Activated CD4-positive, alpha-beta T cell treated with anti-CD3 and anti-CD28 coated beads for 4 hours (primary cell): ENCODE measurements around the gene NOS3.

Experiments used
- DNase-seq, 2 donors: peaks; one replicate each; pipeline ENCODE4 v3.0.0-alpha.2; 2020

NOS3 gene

GRCh38 chr7:150990416-150991186, at the start of gene NOS3:
TSS of gene NOS3 (plus strand) at chr7:150991017. CDS start at chr7:150993804, 2,787 bp downstream.
- no peak for DNase-seq

DNA sequence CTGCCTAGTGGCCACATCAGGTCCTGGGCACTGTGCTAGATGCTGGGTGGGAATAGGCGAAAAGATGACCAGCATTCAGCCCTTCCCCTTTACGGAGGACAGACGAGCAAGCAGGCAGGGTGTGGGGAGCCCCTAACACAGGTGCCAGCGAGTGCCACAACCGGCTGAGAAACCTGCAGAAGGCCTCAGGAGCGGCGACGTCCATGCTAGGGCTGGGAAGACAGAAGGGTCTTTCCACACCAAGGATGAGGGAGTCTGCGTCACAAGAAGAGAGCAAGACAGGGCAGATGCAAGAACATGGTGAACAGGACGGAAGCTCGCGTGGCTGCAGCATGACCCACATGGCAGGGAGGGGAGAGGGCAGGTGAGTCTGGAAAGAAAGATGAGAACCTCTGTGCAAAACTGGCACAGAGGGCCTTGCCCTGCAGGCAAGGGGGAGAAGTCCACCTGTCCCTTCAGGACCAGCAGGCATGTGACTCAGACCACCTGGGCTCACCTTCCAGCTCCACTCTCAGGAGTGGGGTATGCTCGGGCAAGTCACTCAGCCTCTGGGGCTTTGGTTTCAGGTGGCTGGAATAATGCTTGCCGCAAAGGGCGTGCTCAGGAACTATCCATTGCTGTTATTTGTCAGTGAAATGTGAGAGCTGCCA, 49.3 kb upstream of the NOS3 start:
- DNase-seq, result no peak

- peak in 1 of 2 donors; percentile 36 for DNase-seq
These were observed 48.7 kb upstream of the NOS3 start for GRCh38 chr7:150942001-150942590.

GRCh38 chr7:150942591-150943452, 48.0 kb upstream of the NOS3 start:
- DNase-seq, result no peak

- no peak for DNase-seq
These were observed 47.4 kb upstream of the NOS3 start for GRCh38 chr7:150943453-150943814.

DNA sequence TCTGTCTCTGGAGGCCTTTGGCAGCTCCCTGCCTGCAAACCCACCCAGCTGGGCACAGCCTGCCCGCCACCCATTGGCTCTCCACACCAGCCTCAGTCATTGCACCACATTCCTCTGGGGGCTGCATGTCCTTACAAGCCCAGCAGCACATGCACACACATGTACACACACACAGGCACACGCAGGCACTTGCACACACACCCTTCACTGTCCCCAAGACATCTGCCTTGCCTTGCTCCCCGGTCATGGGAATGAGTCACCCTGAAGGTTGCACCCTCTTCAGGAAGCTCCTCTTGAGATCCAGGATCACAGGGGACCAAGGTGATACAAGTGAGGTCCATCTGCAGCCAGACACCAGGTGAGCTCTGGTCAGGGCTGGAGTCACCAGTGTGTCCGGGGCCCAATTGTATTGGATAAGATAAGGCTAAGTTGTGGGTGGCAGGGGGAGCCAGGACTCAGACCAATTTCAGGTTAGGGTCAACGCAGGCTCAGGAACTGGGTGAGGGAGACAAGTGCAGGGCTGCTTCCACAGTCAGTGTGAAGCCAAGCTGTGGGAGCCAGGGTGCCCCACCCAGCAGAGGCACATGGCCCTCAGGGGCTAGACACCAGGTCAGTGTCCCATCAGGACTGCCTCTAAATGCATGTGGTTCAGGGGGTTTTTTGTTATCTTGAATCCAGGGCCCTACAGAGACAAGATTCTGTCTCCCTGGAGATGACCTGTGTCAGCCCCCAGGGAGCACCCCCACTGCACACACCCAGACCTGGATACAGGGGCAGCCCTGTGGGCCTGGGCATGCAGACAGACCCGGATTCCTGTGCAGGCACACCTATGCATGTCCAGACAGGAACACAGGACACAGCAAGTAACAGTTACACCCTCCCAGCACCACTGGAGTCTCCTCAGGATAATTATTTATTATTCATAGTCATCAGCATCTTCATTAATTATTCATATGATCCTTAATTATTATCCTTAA, 46.5 kb upstream of the NOS3 start:
- DNase-seq, result no peak

- DNase-seq, result no peak
These were observed 45.5 kb upstream of the NOS3 start for GRCh38 chr7:150945171-150945852.

- DNase-seq, result no peak
These were observed 44.9 kb upstream of the NOS3 start for GRCh38 chr7:150945853-150946420.

GRCh38 chr7:150946421-150947240, 44.2 kb upstream of the NOS3 start:
- no peak for DNase-seq

GRCh38 chr7:150947241-150947745, 43.5 kb upstream of the NOS3 start:
- DNase-seq, result no peak

DNA sequence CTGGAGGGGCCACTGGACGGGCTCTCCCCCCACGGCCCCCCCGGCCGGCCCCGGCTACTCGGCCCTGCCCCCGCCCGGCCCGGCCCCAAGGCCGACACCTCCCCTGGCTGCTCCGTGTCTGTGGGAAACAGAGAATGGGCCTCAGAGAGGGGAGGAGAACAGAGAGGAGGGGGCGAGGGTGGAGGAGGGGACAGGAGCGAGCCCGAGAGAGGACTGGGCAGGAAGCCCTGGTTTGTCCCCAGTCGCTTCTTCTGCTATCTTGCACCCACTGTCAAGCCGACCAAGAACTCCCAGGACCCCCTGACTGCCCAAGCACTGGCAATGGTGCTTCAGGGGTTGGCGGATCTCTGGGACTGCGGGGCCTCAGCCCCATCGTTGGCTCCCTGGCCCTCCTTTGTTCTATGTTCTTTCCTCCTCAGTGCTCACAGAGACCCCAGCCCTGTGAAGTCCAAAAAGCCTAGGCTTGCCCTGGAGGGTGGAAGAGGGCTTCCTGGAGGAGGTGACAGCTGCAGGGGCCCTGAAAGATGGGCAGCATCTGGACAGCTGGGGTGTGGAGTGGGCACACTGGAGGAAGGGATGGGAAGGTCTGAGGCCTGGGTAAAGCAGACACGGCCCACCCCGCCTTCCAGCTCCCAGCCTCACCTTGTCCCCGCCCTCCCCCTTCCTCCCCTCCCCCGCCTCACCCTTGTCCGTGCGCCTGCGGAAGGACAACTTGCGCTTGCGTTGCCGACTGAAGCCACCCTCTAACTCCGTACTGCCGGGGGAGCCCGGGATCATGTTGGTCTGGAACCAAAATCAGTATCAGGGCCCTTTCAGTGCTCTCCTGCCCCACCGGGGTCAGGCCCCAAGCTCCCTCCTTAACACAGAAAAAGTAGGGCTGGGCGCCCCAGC, 42.8 kb upstream of the NOS3 start:
- no peak for DNase-seq

- DNase-seq, result no peak
These were observed 42.0 kb upstream of the NOS3 start for GRCh38 chr7:150948791-150949251.

GRCh38 chr7:150949564-150949963, 41.3 kb upstream of the NOS3 start:
- no peak for DNase-seq

GRCh38 chr7:150949971-150950491, 40.8 kb upstream of the NOS3 start:
- no peak for DNase-seq

- DNase-seq, result no peak
These were observed 40.2 kb upstream of the NOS3 start for GRCh38 chr7:150950496-150951180.

GRCh38 chr7:150951181-150951520, 39.7 kb upstream of the NOS3 start:
- DNase-seq, result no peak

- DNase-seq, result no peak
These were observed 39.3 kb upstream of the NOS3 start for GRCh38 chr7:150951521-150951920.
